8988T (cell line): Measurements from ENCODE around the gene LCE3E.
"Not testable (repeated sequence)": the region's sequence is repeated elsewhere in the genome, so short reads cannot be mapped to it uniquely, and the experiment has no call there.

ENCODE experiments used
- DNase-seq: peaks from one replicate; pipeline ENCODE4 v3.0.0; 2011

Gene LCE3E

GRCh38 chr1:152566681-152567080, at the start of gene LCE3E:
Gene LCE3E (minus strand): TSS chr1:152566780. CDS start chr1:152566208, 572 bp downstream.
- DNase-seq, result no peak

- no peak for DNase-seq
Observed at GRCh38 chr1:152613511-152613910, 46.9 kb upstream of the LCE3E start, which contains the start of gene LCE3B. Gene LCE3B (plus strand): TSS chr1:152613811. CDS start chr1:152613811, 0 bp downstream.

GRCh38 chr1:152599934-152600333, 33.4 kb upstream of the LCE3E start, which contains the start of gene LCE3C:
Gene LCE3C (plus strand): TSS chr1:152600234. CDS start chr1:152600732, 498 bp downstream.
- DNase-seq, result no peak

- DNase-seq, result no peak
Observed at GRCh38 chr1:152596986-152597385, 30.4 kb upstream of the LCE3E start.

GRCh38 chr1:152585586-152585985, 19.0 kb upstream of the LCE3E start:
- no peak for DNase-seq

- no peak for DNase-seq
Observed at GRCh38 chr1:152582647-152583046, 16.1 kb upstream of the LCE3E start.

GRCh38 chr1:152580433-152580832, 13.9 kb upstream of the LCE3E start, which contains the start of gene LCE3D:
Gene LCE3D (minus strand): TSS chr1:152580516. CDS start chr1:152579936, 580 bp downstream.
- DNase-seq, result no peak

- not testable (repeated sequence) for DNase-seq
Observed at GRCh38 chr1:152579526-152579925, 12.9 kb upstream of the LCE3E start.

GRCh38 chr1:152577168-152577567, 10.6 kb upstream of the LCE3E start:
- no peak for DNase-seq

GRCh38 chr1:152565535-152566215, 905 bp downstream of the LCE3E start:
- no peak for DNase-seq

GRCh38 chr1:152565115-152565514, 1.5 kb downstream of the LCE3E start:
- no peak for DNase-seq

GRCh38 chr1:152548358-152548757, 18.2 kb downstream of the LCE3E start:
- DNase-seq, result not testable (repeated sequence)

GRCh38 chr1:152546704-152547103, 19.9 kb downstream of the LCE3E start:
- no peak for DNase-seq

GRCh38 chr1:152543820-152544219, 22.8 kb downstream of the LCE3E start:
- DNase-seq, result no peak

GRCh38 chr1:152539901-152540300, 26.7 kb downstream of the LCE3E start:
- no peak for DNase-seq

- DNase-seq, result no peak
Observed at GRCh38 chr1:152537496-152537895, 29.1 kb downstream of the LCE3E start.

GRCh38 chr1:152535774-152536173, 30.8 kb downstream of the LCE3E start:
- no peak for DNase-seq

GRCh38 chr1:152533327-152533938, 33.1 kb downstream of the LCE3E start:
- DNase-seq, result no peak

GRCh38 chr1:152525080-152525641, 41.4 kb downstream of the LCE3E start:
- DNase-seq, result no peak

GRCh38 chr1:152520561-152521090, 46.0 kb downstream of the LCE3E start:
- no peak for DNase-seq

GRCh38 chr1:152519851-152520250, 46.7 kb downstream of the LCE3E start:
- DNase-seq, result no peak

GRCh38 chr1:152517237-152517811, 49.3 kb downstream of the LCE3E start:
- DNase-seq, result no peak

GRCh38 chr1:152516082-152516481, 50.5 kb downstream of the LCE3E start:
- no peak for DNase-seq
